HFFc6 (cell line): Measurements from ENCODE around the gene RNF130. TPM values are rescaled to one million over a fixed set of nuclear protein-coding genes. Genes with fewer than 3 reads are reported as not detected.

ENCODE experiments used
- DNase-seq: peaks from one replicate; pipeline ENCODE4 v3.0.0-alpha.2; 2018
- H3K27ac Mint-ChIP-seq: 2 replicates; pipeline ENCODE4 v1.8.0; 2020; ENCODE audit warnings: mild to moderate bottlenecking, mixed read lengths
- H3K27me3 Mint-ChIP-seq: 2 replicates; pipeline ENCODE4 v1.8.0; 2021; ENCODE audit warnings: mild to moderate bottlenecking, moderate library complexity, mixed read lengths; ENCODE audit not compliant: insufficient read depth
- H3K36me3 Mint-ChIP-seq: 2 replicates; pipeline ENCODE4 v1.8.0; 2021; ENCODE audit warnings: low read depth, mixed read lengths
- H3K4me1 Mint-ChIP-seq: 2 replicates; pipeline ENCODE4 v1.8.0; 2020; ENCODE audit warnings: low read depth, mixed read lengths
- H3K4me3 Mint-ChIP-seq: 2 replicates; pipeline ENCODE4 v1.8.0; 2020; ENCODE audit warnings: mild to moderate bottlenecking, moderate library complexity, mixed read lengths
- H3K9me3 Mint-ChIP-seq: 2 replicates; pipeline ENCODE4 v1.8.0; 2020; ENCODE audit warnings: mild to moderate bottlenecking, mixed read lengths
- CTCF ChIP-seq: fragments of 200-600 bp; sonication (generic); IDR thresholded peaks from 2 replicates; pipeline ENCODE4 v1.5.0; 2021; ENCODE audit warnings: antibody characterized with exemption, mild to moderate bottlenecking
- total RNA-seq, 6 experiments: library from RNA; stranded (reverse); fragmentation: NEBNext Ultra II Directional; extraction: Animal tissue kit (Norgen Biotek cat#: 25700); gene quantifications; 2 replicates in 1 of 6; 3 replicates in 5 of 6; pipeline ENCODE4 v1.2.3, GENCODE V29; 2021

The RNF130 gene
- total RNA-seq, 6 experiments from 2014 or later = 0.37 to 7.5 (median 0.93) TPM

GRCh38 chr5:179923436-179923835 lies 148.1 kb downstream of the RNF130 start:
- Mint-ChIP-seq H3K9me3 (no peaks in the 10 kb centered on the region), H3K36me3 (no peaks in the 10 kb centered on the region)
- TF ChIP-seq CTCF = no peak

GRCh38 chr5:179920175-179920574 lies 151.4 kb downstream of the RNF130 start:
- DNase-seq = no peak
- no peaks in the 10 kb centered on the region for H3K9me3 Mint-ChIP-seq
- TF ChIP-seq CTCF = no peak
- no peak overlapping the region for H3K27ac Mint-ChIP-seq
- H3K4me3 Mint-ChIP-seq = no peak overlapping the region
- H3K27me3 Mint-ChIP-seq = peaks cover 24% of the 10 kb centered on the region
- no peaks in the 10 kb centered on the region for H3K4me1 Mint-ChIP-seq
- no peaks in the 10 kb centered on the region for H3K36me3 Mint-ChIP-seq

More at GRCh38 chr5:179923436-179923835, 148.1 kb downstream of the RNF130 start:
- Mint-ChIP-seq H3K4me1 (no peaks in the 10 kb centered on the region), H3K27me3 (peaks cover 19% of the 10 kb centered on the region), H3K4me3 (no peak overlapping the region), H3K27ac (no peak overlapping the region)
- DNase-seq = no peak

- Mint-ChIP-seq H3K27me3 (peaks cover 24% of the 10 kb centered on the region), H3K27ac (no peak overlapping the region), H3K4me3 (no peak overlapping the region), H3K36me3 (no peaks in the 10 kb centered on the region), H3K9me3 (no peaks in the 10 kb centered on the region), H3K4me1 (no peaks in the 10 kb centered on the region; the same call in 1 of the 2 replicates)
- no peak for TF ChIP-seq CTCF
- DNase-seq = no peak
Measured at GRCh38 chr5:179919487-179920060, 152.0 kb downstream of the RNF130 start.

- TF ChIP-seq CTCF = no peak
- Mint-ChIP-seq H3K36me3 (no peaks in the 10 kb centered on the region), H3K4me3 (no peak overlapping the region), H3K27ac (no peak overlapping the region), H3K27me3 (peaks cover 24% of the 10 kb centered on the region), H3K4me1 (peaks cover 7% of the 10 kb centered on the region), H3K9me3 (no peaks in the 10 kb centered on the region)
- DNase-seq = no peak
Measured at GRCh38 chr5:179918742-179919486, 152.6 kb downstream of the RNF130 start.

GRCh38 chr5:179916523-179916922 lies 155.0 kb downstream of the RNF130 start:
- Mint-ChIP-seq H3K36me3 (no peaks in the 10 kb centered on the region), H3K4me3 (no peak overlapping the region), H3K9me3 (no peaks in the 10 kb centered on the region), H3K27me3 (peaks cover 21% of the 10 kb centered on the region), H3K27ac (no peak overlapping the region), H3K4me1 (peaks cover 9% of the 10 kb centered on the region)
- TF ChIP-seq CTCF = no peak
- DNase-seq = no peak
